Measurements from ENCODE around the gene FATE1. TPM values are rescaled to one million over a fixed set of nuclear protein-coding genes. Genes with fewer than 3 reads are reported as not detected.

Gene FATE1
- total and polyA plus RNA-seq, 2 of the 13 experiments (the other 11 are each of a cell fraction or from before 2014, with no cell fraction given): not detected

DNA sequence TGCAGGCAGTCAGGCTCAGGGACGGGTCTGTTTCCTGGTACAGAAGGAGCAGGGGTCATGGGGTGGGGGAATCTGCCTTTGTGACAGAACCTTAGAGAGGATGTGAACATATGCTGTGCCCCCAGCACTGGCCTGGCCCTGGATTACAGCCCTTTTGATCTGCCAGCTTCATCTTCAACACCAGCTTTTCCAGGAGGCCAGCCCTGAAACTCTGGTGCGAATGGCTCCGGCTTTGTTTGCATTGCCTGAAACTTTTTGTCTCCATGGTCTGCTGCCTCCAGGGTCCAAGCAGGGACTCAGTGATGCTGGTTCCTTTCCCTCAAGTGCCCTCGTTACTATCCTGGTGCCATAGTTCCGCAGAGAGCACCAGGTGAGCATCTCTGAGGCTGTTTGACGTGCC lies 20.9 kb downstream of the FATE1 start:
- WGBS (ENCODE audit: low lambda C conversion rate): no CpG with 5 or more reads among the region's 6 CpGs
- CTCF ChIA-PET (ENCODE audit: low intra/inter-chr PET ratio, low total read pairs): no interaction called here
- intact Hi-C loops (cut with micrococcal nuclease; ENCODE audit: unreplicated experiment) (no loop called here), in situ Hi-C loops (cut with HindIII; ENCODE audit: extremely low pct_ligation_motif_present, low pct_unique_long_range_greater_than_20kb) (loop anchor here (25.0 kb wide), 1 partner anchor 1076 kb away; no protein-coding TSS in a partner anchor)
- DNase-seq (ENCODE audit: low spot score) (no peak), FAIRE-seq (no peak), ATAC-seq (no peak)
- Histone ChIP-seq H3K9ac (ENCODE audit: insufficient read depth, low read depth, low read length) (no peak overlapping the region), H3K4me2 (ENCODE audit: low read depth, low read length) (no peak overlapping the region), H3K4me1 (ENCODE audit: insufficient read depth, low read length) (no peaks in the 10 kb centered on the region), H3K9me3 (ENCODE audit: low read length) (no peaks in the 10 kb centered on the region), H3K79me2 (ENCODE audit: insufficient read depth, low read length) (no peaks in the 10 kb centered on the region), H3K4me3 (replicated peaks in 1 of 3; ENCODE audit: insufficient read depth in 1 of 3, low read depth in 2 of 3, low read length in 3 of 3) (no peak overlapping the region), H3K36me3 (replicated peaks in 1 of 2; ENCODE audit: control insufficient read depth in 1 of 2, insufficient read depth in 2 of 2, low read length in 2 of 2) (no peaks in the 10 kb centered on the region), H4K20me1 (ENCODE audit: insufficient read depth, low read length) (no peaks in the 10 kb centered on the region), H3K27me3 (ENCODE audit: control insufficient read depth in 1 of 2, insufficient read depth in 2 of 2, low read length in 2 of 2) (no peaks in the 10 kb centered on the region), H2AFZ (ENCODE audit: low read length) (no peak overlapping the region), H3K27ac (ENCODE audit: extremely low read length, insufficient read depth, low read length) (no peak overlapping the region)
- no TSS peak for BruUV-seq (replicated peaks)
- POLR2A ChIA-PET: no interaction called here
- no peak for TF ChIP-seq MTA1 (CRISPR knock-in tag; IDR thresholded peaks at IDR 0.05; ENCODE audit: borderline replicate concordance)
- TF ChIP-seq, protein P1, sequence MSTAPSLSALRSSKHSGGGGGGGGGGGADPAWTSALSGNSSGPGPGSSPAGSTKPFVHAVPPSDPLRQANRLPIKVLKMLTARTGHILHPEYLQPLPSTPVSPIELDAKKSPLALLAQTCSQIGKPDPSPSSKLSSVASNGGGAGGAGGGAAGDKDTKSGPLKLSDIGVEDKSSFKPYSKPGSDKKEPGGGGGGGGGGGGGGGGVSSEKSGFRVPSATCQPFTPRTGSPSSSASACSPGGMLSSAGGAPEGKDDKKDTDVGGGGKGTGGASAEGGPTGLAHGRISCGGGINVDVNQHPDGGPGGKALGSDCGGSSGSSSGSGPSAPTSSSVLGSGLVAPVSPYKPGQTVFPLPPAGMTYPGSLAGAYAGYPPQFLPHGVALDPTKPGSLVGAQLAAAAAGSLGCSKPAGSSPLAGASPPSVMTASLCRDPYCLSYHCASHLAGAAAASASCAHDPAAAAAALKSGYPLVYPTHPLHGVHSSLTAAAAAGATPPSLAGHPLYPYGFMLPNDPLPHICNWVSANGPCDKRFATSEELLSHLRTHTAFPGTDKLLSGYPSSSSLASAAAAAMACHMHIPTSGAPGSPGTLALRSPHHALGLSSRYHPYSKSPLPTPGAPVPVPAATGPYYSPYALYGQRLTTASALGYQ (CRISPR knock-in tag; IDR thresholded peaks at IDR 0.05): no peak
- TF ChIP-seq ZNF790 (CRISPR knock-in tag; IDR thresholded peaks at IDR 0.05; ENCODE audit: borderline replicate concordance): no peak
- no peak for TF ChIP-seq THYN1 (CRISPR knock-in tag; IDR thresholded peaks at IDR 0.05; ENCODE audit: borderline replicate concordance, low read depth)
- TF ChIP-seq, protein P2, sequence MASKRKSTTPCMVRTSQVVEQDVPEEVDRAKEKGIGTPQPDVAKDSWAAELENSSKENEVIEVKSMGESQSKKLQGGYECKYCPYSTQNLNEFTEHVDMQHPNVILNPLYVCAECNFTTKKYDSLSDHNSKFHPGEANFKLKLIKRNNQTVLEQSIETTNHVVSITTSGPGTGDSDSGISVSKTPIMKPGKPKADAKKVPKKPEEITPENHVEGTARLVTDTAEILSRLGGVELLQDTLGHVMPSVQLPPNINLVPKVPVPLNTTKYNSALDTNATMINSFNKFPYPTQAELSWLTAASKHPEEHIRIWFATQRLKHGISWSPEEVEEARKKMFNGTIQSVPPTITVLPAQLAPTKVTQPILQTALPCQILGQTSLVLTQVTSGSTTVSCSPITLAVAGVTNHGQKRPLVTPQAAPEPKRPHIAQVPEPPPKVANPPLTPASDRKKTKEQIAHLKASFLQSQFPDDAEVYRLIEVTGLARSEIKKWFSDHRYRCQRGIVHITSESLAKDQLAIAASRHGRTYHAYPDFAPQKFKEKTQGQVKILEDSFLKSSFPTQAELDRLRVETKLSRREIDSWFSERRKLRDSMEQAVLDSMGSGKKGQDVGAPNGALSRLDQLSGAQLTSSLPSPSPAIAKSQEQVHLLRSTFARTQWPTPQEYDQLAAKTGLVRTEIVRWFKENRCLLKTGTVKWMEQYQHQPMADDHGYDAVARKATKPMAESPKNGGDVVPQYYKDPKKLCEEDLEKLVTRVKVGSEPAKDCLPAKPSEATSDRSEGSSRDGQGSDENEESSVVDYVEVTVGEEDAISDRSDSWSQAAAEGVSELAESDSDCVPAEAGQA (IDR thresholded peaks at IDR 0.05; ENCODE audit: low read depth): no peak
- TF ChIP-seq, protein P2 (CRISPR knock-in tag; IDR thresholded peaks at IDR 0.05; ENCODE audit: borderline replicate concordance): no peak
- no peak for TF ChIP-seq ZNF766 (CRISPR knock-in tag; IDR thresholded peaks at IDR 0.05; ENCODE audit: borderline replicate concordance)
- TF ChIP-seq MAX (IDR thresholded peaks at IDR 0.05): no peak
- no peak for TF ChIP-seq EED (CRISPR knock-in tag; IDR thresholded peaks at IDR 0.05)
- TF ChIP-seq SRSF9 (IDR thresholded peaks at IDR 0.05; ENCODE audit: borderline replicate concordance, insufficient read depth, low read depth, low read length, poor library complexity, severe bottlenecking): no peak
